ENCODE results near the gene SOST.

SOST gene

DNA sequence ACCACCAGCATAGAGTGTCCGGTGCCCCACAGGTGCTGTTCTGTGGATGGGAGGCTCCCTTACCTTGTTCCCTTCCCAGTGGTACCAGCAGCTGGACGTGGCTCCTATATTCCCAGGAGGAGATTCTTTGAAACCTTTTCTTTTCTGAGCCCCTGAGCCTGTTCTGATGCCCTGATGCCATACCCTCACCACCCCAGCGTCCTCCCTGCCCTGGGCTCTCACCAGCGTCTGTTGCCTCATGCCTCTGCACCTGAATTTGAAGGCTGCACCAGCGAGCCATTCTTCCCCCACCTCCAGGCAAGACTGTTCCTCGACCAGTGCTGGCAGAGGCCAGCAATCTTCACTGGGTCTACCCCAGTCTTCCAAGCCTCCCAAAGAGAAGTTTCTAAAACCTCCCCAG lies 505 bp downstream of the SOST start:
- DNase-seq (ENCODE audit: low read depth) = no peak
- TF ChIP-seq, protein P1, sequence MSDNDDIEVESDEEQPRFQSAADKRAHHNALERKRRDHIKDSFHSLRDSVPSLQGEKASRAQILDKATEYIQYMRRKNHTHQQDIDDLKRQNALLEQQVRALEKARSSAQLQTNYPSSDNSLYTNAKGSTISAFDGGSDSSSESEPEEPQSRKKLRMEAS (IDR thresholded peaks at IDR 0.05; ENCODE audit: low read depth, low read length) = no peak
- TF ChIP-seq POLR2A (IDR thresholded peaks at IDR 0.05; ENCODE audit: extremely low read depth, insufficient read length) = no peak
- H3K4me3 ChIP-seq (ENCODE audit: low read depth, low read length) = no peak overlapping the region

DNA sequence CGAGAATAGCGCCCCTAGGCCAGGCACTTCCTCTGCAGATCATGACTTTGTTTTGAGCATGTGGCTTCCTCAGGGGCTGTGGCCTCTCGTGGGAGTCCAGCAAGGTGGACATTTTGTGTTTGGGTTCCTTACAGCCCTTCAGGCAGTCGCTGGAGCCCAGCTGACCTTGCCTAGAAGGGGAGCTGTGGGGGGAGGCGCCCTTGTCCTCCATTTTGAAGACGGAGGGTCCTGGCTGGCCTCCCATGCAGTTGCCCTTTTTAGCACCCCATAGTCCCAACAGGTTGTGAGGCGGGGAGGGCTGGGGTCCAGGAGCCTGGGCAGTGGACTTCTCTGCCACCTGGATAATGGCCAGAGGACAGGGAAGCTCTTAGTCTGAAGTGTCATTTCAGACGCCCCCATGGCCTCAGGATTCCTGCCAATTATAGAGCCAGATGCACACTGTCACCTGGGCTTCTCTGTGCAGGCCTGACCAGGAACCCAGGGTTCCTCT lies 1.4 kb downstream of the SOST start:
- TF ChIP-seq, protein P2, sequence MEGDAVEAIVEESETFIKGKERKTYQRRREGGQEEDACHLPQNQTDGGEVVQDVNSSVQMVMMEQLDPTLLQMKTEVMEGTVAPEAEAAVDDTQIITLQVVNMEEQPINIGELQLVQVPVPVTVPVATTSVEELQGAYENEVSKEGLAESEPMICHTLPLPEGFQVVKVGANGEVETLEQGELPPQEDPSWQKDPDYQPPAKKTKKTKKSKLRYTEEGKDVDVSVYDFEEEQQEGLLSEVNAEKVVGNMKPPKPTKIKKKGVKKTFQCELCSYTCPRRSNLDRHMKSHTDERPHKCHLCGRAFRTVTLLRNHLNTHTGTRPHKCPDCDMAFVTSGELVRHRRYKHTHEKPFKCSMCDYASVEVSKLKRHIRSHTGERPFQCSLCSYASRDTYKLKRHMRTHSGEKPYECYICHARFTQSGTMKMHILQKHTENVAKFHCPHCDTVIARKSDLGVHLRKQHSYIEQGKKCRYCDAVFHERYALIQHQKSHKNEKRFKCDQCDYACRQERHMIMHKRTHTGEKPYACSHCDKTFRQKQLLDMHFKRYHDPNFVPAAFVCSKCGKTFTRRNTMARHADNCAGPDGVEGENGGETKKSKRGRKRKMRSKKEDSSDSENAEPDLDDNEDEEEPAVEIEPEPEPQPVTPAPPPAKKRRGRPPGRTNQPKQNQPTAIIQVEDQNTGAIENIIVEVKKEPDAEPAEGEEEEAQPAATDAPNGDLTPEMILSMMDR (IDR thresholded peaks at IDR 0.05; ENCODE audit: low read depth, low read length) = no peak
- no peak for TF ChIP-seq MYC (IDR thresholded peaks at IDR 0.05; ENCODE audit: low read depth, low read length)
- no peak for TF ChIP-seq POLR2A (IDR thresholded peaks at IDR 0.05; ENCODE audit: extremely low read depth, insufficient read length)

DNA sequence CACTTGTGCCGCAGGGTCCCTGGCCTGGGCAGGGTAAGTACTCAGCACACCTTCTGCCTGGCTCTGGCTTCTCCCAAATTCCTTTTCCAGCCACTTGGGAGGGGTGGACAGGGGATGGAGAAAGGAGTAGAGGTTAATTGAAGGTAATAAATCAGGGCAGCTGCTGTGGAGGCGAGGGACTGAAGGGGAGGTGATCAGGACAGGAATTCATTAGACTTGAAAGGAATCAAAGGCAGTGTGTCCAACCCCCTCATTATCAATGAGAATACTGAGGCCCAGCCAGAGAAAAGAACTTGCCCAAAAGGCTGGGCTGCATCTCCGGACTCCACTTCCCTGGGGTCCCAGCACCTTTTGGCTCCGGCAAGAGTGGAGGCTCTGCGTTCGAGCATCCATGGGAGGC lies 2.4 kb downstream of the SOST start:
- DNase-seq (ENCODE audit: low read depth) = no peak
- no peak for TF ChIP-seq MYC (IDR thresholded peaks at IDR 0.05; ENCODE audit: low read depth, low read length)
- TF ChIP-seq, protein P1 (IDR thresholded peaks at IDR 0.05; ENCODE audit: low read depth, low read length) = no peak
- TF ChIP-seq, protein P2 (IDR thresholded peaks at IDR 0.05; ENCODE audit: low read depth, low read length) = no peak
- no peak for TF ChIP-seq POLR2A (IDR thresholded peaks at IDR 0.05; ENCODE audit: extremely low read depth, insufficient read length)
- no peak overlapping the region for H3K4me3 ChIP-seq (ENCODE audit: low read depth, low read length)

More for the DNA sequence above, 1.4 kb downstream of the SOST start:
- no peak overlapping the region for H3K4me3 ChIP-seq (ENCODE audit: low read depth, low read length)
- DNase-seq (ENCODE audit: low read depth) = no peak

DNA sequence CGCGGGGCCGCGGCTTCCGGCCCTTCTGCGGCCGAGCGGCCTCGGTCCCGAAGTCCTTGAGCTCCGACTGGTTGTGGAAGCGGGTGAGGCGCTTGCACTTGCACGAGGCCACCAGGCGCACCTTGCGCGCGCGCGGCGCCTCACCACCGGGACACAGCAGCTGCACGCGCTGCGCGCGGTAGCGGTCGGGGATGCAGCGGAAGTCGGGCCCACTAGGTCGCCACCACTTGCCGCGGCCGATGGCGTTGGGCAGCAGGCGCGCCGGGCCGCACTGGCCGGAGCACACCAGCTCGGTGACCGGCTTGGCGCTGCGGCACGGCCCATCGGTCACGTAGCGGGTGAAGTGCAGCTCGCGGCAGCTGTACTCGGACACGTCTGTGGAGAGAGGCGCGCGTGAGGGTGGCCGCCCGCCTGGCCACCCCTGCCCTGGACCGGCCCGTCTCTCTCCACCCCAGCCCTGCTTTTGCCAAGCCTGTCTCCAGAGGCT lies 3.2 kb downstream of the SOST start:
- no peak for DNase-seq (ENCODE audit: low read depth)
- TF ChIP-seq MYC (IDR thresholded peaks at IDR 0.05; ENCODE audit: low read depth, low read length) = no peak
- TF ChIP-seq, protein P2 (IDR thresholded peaks at IDR 0.05; ENCODE audit: low read depth, low read length) = no peak
- TF ChIP-seq, protein P1 (IDR thresholded peaks at IDR 0.05; ENCODE audit: low read depth, low read length) = no peak
- TF ChIP-seq POLR2A (IDR thresholded peaks at IDR 0.05; ENCODE audit: extremely low read depth, insufficient read length) = no peak

DNA sequence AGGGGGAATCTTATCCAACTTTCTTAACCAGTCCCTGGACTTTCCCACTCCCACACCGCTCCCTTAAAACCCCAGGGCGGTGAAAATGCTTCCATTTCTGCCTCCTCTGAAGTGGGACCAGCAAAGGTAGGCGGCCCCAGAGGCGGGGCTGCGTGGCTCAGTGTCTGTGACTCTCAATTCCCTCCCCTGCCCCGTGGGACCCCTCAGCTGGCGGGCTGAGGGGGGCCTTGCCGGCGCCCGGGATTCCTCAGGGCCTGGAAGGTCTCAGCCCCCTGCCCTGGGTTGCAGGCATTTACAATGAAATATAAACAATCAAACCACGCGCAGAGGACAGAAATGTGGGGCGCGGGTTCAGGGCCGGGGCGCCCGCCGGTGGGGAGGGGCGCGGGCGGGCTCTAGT lies 3.6 kb downstream of the SOST start:
- H3K4me3 ChIP-seq (ENCODE audit: low read depth, low read length) = no peak overlapping the region
- DNase-seq (ENCODE audit: low read depth) = no peak
- TF ChIP-seq, protein P1 (IDR thresholded peaks at IDR 0.05; ENCODE audit: low read depth, low read length) = no peak
- TF ChIP-seq, protein P2 (IDR thresholded peaks at IDR 0.05; ENCODE audit: low read depth, low read length) = no peak
- no peak for TF ChIP-seq POLR2A (IDR thresholded peaks at IDR 0.05; ENCODE audit: extremely low read depth, insufficient read length)
- no peak for TF ChIP-seq MYC (IDR thresholded peaks at IDR 0.05; ENCODE audit: low read depth, low read length)

More for the DNA sequence above, 3.2 kb downstream of the SOST start:
- no peak overlapping the region for H3K4me3 ChIP-seq (ENCODE audit: low read depth, low read length)

DNA sequence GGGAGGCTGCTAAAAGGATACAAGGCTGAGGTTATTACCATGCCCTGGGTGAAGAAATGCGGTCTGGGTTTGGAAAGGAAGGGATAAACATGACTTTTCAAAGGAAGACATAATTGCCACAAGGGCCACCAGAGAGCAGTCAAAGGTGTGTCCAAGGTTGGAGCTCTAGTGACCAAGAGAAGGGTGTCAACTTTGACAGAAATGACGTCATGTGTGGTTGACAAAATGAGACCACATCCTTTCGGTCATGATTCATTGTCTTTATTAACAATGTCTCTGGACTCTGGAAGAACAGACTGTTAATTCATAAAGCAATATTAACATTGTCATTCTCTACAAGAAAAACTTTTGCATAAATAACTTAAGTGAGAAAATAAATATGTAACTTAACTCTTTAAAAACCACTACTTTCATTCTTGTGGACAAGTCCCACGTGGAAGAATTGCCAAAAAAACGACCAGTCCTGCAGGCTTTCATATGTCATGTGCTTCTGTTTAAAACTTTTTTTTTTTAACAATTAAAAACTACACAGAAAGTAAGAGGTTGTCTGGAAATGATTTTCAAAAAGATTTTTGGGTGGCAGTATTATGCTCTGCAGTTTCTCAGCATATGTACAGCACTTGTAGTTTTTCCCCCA lies 5.0 kb downstream of the SOST start:
- H3K4me3 ChIP-seq (ENCODE audit: low read depth, low read length) = no peak overlapping the region
- DNase-seq (ENCODE audit: low read depth) = peak; percentile 53
- TF ChIP-seq, protein P1 (IDR thresholded peaks at IDR 0.05; ENCODE audit: low read depth, low read length) = no peak
- TF ChIP-seq POLR2A (IDR thresholded peaks at IDR 0.05; ENCODE audit: extremely low read depth, insufficient read length) (no peak), MYC (IDR thresholded peaks at IDR 0.05; ENCODE audit: low read depth, low read length) (no peak)
- TF ChIP-seq, protein P2 (IDR thresholded peaks at IDR 0.05; ENCODE audit: low read depth, low read length) = no peak

Data from NB4 (cell line).